SU-DHL-6 (cell line): ENCODE measurements around the gene CCDC24.

Source experiments
- H2AFZ ChIP-seq: fragments of 200-600 bp; sonication (generic); 2 replicates; pipeline ENCODE4 v1.6.1; 2014; ENCODE audit warnings: low read depth, mild to moderate bottlenecking, moderate library complexity, mixed read lengths, antibody characterized with exemption, low read length; ENCODE audit not compliant: severe bottlenecking
- H3F3A ChIP-seq: fragments of 200-600 bp; shearing (Covaris generic); 2 replicates; pipeline ENCODE4 v1.6.0; 2016; ENCODE audit warnings: antibody characterized with exemption, mild to moderate bottlenecking; ENCODE audit not compliant: insufficient read depth
- H3K27ac ChIP-seq: fragments of 200-600 bp; sonication (generic); 2 replicates; pipeline ENCODE4 v1.5.1; 2016; ENCODE audit warnings: low read depth, mild to moderate bottlenecking, low read length, moderate library complexity, mixed read lengths
- H3K27me3 ChIP-seq: fragments of 200-600 bp; sonication (generic), shearing (Covaris generic); 2 replicates; pipeline ENCODE4 v1.6.0; 2014; ENCODE audit warnings: mild to moderate bottlenecking, low read length
- H3K36me3 ChIP-seq: fragments of 200-600 bp; sonication (generic); 2 replicates; pipeline ENCODE4 v1.6.1; 2014; ENCODE audit warnings: mild to moderate bottlenecking, low read length, mixed read lengths
- H3K4me2 ChIP-seq: fragments of 300-600, 200-600 bp; shearing (Covaris generic), sonication (generic); 2 replicates; pipeline ENCODE4 v1.6.0; 2014; ENCODE audit warnings: low read length, low read depth, mild to moderate bottlenecking; ENCODE audit not compliant: poor library complexity, severe bottlenecking
- H3K4me3 ChIP-seq: fragments of 200-600 bp; sonication (generic); 2 replicates; pipeline ENCODE4 v1.5.1; 2014; ENCODE audit warnings: antibody characterized with exemption, low read length, mild to moderate bottlenecking, mixed read lengths; ENCODE audit not compliant: insufficient read depth, poor library complexity, severe bottlenecking
- H3K79me2 ChIP-seq: fragments of 200-600 bp; sonication (generic); 2 replicates; pipeline ENCODE4 v1.6.1; 2014; ENCODE audit warnings: mild to moderate bottlenecking, low read length, moderate library complexity; ENCODE audit not compliant: insufficient read depth
- H3K9ac ChIP-seq: fragments of 200-600 bp; sonication (generic); 2 replicates; pipeline ENCODE4 v1.7.0; 2014; ENCODE audit warnings: mild to moderate bottlenecking, low read length
- H3K9me2 ChIP-seq: fragments of 200-600 bp; sonication (generic); replicated peaks from 2 replicates; pipeline ENCODE4 v1.6.1; 2014; ENCODE audit warnings: low read length; ENCODE audit not compliant: insufficient read depth
- H3K9me3 ChIP-seq: fragments of 200-600 bp; sonication (generic); 2 replicates; pipeline ENCODE4 v1.6.1; 2014; ENCODE audit warnings: low read length, mixed read lengths; ENCODE audit not compliant: insufficient read depth
- H4K20me1 ChIP-seq: fragments of 200-600 bp; sonication (generic); 2 replicates; pipeline ENCODE4 v1.6.1; 2014; ENCODE audit warnings: low read depth, mild to moderate bottlenecking, antibody characterized with exemption, low read length, moderate library complexity, mixed read lengths
- CTCF ChIP-seq: fragments of 200-600 bp; sonication (generic); IDR thresholded peaks from one replicate; pipeline ENCODE4 v1.5.1; 2017; ENCODE audit warnings: antibody characterized with exemption, mild to moderate bottlenecking, low read length, moderate library complexity; ENCODE audit not compliant: insufficient read depth, poor library complexity, severe bottlenecking
- EZH2phosphoT487 ChIP-seq: fragments of 200-600 bp; sonication (generic), shearing (Covaris generic); conservative IDR thresholded peaks from 2 replicates; pipeline ENCODE4 v1.6.1; 2018; ENCODE audit warnings: mild to moderate bottlenecking, antibody characterized with exemption, low read length, moderate library complexity, mixed read lengths

CCDC24 gene

GRCh38 chr1:43993206-43993914 lies 2.0 kb downstream of the CCDC24 start:
- H3K9ac ChIP-seq, result no peak overlapping the region
- H3K9me3 ChIP-seq, result no peaks in the 10 kb centered on the region
- H3K79me2 ChIP-seq, result no peaks in the 10 kb centered on the region
- H4K20me1 ChIP-seq, result no peaks in the 10 kb centered on the region
- TF ChIP-seq CTCF (no peak), EZH2phosphoT487 (no peak)
- H3K4me3 ChIP-seq, result no peak overlapping the region
- H2AFZ ChIP-seq, result no peak overlapping the region
- H3K36me3 ChIP-seq, result no peaks in the 10 kb centered on the region
- no peak overlapping the region for H3K27ac ChIP-seq
- peaks cover 10% of the 10 kb centered on the region; the same call in 1 of the 2 replicates for H3F3A ChIP-seq
- H3K9me2 ChIP-seq, result no peaks in the 10 kb centered on the region
- H3K27me3 ChIP-seq, result no peaks in the 10 kb centered on the region
- no peak overlapping the region for H3K4me2 ChIP-seq

- no peak for TF ChIP-seq CTCF
- no peak for TF ChIP-seq EZH2phosphoT487
- no peaks in the 10 kb centered on the region for H3K9me2 ChIP-seq
- no peak overlapping the region for H3K27ac ChIP-seq
- no peaks in the 10 kb centered on the region for H4K20me1 ChIP-seq
- H3K79me2 ChIP-seq, result no peaks in the 10 kb centered on the region
- H3K4me2 ChIP-seq, result no peak overlapping the region
- no peaks in the 10 kb centered on the region for H3K36me3 ChIP-seq
- peaks cover 10% of the 10 kb centered on the region; the same call in 1 of the 2 replicates for H3F3A ChIP-seq
- H3K9me3 ChIP-seq, result no peaks in the 10 kb centered on the region
- H3K9ac ChIP-seq, result no peak overlapping the region
- H2AFZ ChIP-seq, result no peak overlapping the region
- H3K4me3 ChIP-seq, result no peak overlapping the region
- H3K27me3 ChIP-seq, result no peaks in the 10 kb centered on the region
Observed at GRCh38 chr1:43994071-43994470, 2.7 kb downstream of the CCDC24 start.

GRCh38 chr1:43994794-43995790 lies 3.7 kb downstream of the CCDC24 start:
- Histone ChIP-seq H3F3A (0 out of 2 replicates have a peak, but pooled peaks cover under 1% of the 10 kb centered on the region), H3K36me3 (no peaks in the 10 kb centered on the region), H3K27ac (no peak overlapping the region), H3K9me3 (no peaks in the 10 kb centered on the region), H3K79me2 (no peaks in the 10 kb centered on the region), H3K4me3 (no peak overlapping the region), H3K27me3 (no peaks in the 10 kb centered on the region), H2AFZ (no peak overlapping the region), H3K4me2 (no peak overlapping the region), H3K9me2 (no peaks in the 10 kb centered on the region), H3K9ac (no peak overlapping the region), H4K20me1 (no peaks in the 10 kb centered on the region)
- TF ChIP-seq EZH2phosphoT487 (no peak), CTCF (peak; percentile 11)
